ENCODE data around the gene KSR1.

Gene KSR1

DNA sequence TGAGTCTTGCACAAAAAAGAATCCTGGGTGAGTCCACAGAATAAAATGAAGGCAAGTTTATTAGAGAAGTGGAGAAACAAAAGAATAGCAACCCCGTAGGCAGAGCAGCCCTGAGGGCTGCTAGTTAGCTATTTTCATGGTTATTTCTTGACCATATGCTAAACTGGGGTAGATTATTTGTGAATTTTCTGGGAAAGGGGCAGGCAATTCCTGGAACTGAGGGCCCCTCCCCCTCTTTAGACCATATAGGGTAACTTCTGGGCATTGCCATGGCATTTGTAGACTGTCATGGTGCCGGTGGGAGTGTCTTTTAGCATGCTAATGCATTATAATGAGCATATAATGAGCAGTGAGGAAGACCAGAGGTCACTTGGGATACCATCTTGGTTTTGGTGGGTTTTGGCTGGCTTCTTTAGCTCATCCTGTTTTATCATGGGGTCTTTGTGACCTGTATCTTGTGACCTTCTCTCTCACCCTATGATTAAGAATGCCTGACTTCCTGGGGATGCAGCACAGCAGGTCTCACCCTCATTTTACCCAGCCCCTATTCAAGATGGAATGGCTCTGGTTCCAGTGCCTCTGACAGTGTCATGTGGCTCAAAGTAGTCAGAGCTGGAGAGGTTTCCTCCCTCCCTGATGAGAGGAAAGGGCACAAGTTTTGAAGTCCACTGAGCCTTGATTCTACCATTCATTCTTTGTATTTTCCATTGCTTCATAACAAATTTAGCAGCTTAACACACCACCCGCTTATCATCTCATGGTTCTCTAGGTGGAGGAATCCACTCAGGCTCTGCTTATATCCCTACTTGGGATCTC is 119.1 kb downstream of the KSR1 start:
- DNase-seq: no peak

DNA sequence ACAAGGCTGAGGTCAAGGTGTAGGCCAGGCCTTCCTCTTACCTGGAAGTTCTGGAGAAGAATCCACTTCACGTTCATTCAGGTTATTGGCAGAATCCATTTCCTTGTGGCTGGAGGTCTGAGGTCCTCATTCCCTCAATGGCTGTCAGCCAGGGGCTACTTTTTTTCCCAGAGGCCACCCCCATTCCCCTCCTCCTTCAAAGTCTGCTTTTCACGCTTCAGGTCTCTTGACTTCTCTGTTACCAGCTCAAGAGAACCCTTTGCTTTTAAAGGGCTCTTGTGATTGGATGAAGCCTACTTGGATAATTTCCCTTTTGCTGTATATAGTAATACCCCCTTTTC is 119.6 kb downstream of the KSR1 start:
- no peak for DNase-seq

DNA sequence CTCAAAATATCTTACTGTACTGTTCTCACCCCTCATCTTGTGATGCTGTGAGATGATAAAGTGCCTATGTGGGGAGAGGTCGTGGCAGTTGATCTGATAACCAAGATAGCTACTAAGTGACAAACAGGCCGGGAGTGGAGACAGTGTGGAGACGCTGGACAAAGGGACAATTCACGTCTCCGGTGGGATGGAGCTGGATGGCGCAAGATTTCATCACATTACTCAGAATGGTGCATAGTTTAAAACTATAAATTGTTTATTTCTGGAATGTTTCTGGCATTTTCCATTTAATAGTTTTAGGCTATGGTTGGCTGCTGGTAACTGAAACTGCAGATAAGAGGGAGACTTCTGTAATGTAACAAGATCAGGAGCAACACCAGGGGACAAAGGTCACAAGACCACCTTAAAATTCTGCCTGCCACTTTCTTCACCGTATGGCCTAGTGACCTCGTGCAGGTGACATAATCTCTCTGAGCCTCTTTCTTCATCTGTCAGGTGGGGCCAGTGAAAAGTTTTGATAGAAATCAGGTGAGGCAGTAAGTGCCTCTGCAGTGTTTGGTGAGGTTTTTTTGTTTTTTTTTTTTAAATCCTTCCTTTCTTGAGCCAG is 120.3 kb downstream of the KSR1 start:
- no peak for DNase-seq

DNA sequence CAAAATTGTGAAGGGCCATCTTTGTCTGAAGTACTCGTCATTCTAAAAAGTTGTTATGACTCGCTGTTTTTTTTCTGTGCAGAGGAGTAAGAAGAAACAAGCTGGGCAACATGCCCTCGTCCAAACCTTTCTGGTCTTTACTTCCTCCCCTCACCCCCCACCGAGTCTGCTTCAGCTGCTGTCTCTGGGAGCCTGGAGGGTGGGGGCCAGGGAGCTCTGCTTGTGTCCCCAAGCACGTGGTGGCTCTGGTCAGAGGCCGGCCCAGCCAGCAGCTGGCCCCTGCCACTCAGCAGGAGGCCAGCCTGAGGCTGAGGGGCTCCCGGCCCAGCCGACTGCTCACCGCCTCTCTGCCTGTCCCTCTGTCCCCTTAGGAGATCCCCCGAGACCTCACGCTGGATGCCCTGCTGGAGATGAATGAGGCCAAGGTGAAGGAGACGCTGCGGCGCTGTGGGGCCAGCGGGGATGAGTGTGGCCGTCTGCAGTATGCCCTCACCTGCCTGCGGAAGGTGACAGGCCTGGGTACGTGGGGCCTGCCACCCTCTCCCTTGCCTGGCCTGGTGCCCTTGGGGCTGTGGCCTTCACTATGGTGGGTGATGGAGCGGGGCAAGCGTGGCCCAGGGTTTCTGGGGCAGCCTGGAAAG is 121.0 kb downstream of the KSR1 start:
- DNase-seq: no peak

DNA sequence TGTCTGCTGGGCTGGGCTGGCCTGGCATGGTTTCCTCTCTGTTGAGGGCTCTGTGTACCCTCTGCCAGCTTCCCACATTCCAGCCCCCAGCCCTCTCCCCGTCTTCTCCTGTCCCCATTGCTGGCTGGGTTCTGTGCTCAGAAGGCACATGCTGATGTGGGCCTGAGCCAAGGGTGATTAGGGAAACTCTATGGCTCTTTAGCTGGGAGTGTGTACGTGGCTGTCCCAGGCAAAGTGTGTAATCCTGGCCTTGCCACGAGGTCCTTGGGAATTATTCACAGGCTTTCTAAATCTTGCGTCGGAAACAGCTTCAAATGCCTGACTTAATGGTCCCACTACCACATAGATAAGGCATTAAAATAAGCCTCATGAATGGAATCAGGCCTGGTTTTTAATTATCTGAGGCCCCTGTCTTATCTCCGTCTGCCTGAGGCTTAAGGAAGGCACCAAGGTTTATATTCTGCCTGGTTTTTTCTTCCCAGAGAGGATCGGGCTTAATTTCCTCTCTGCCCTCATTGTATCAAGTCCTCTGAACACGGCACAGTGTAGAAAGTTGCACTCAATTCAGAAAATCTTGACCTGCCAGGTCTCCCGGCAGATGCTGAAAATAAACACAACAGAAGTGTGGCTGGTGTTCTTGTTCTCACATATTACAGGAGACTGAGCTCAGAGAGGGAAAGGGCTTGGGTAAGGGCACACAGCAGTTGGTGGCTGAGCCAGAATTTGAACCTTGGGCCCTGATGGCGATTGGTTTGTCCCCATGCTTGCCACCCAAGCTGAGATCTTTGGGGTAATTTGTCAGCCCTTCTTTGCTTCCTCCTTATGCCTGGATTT is 121.9 kb downstream of the KSR1 start:
- DNase-seq: no peak

DNA sequence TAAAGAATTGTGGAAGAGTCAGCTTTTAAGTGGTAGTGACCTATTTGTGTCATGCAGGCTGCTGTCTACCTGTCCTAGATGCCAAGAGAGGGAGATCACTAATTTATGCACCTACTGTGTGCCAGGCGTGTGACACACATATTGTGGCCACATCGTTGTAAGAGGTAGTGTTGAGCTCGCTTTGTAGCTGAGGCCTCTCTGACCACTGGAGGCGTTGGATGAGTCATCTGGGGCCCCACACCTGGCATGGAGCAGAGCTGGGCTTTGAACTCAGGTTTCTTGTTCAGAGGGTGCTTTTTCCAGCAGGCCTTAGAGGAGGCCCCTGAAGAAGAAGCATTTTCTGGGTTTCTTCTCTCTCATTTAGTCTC is 122.5 kb downstream of the KSR1 start:
- DNase-seq: no peak

DNA sequence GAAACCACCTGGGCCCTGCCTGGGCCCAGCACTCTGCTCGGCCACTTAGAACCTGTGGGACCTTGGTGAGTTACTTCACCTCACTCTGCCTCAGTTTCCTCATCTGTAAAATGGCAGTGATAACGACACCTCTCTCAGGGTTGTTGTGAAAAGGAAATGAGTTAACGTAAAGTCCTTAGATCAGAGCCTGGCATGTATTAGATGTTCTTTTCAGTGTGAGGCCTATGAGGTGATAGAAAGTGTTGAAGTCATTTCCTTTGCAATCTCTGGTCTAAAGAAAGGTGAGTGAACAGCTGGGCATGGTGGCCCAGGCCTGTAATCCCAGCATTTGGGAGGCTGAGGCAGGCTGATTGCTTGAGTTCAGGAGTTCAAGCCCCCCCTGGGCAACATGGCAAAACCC is 123.1 kb downstream of the KSR1 start:
- DNase-seq: no peak

DNA sequence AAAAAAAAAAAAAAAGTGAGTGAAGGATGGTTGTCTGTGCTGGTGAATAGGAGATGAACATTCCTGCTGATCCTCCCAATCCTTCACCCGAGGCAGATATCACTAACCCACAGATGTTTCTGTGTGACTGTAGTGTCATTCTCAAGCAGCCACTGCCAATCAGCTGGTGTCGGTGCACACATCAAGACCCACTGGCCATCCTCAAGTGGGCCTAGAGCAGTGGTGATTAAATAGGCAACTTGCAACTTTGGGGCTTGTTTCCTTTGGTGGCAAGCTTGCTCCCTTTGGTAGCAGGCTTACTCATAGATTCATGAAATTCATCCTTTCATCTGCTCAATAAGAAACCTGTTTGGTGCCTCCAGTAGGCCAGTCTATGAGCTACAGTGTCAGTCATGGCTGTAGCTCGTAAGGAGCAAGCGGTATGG is 123.7 kb downstream of the KSR1 start:
- DNase-seq: no peak

DNA sequence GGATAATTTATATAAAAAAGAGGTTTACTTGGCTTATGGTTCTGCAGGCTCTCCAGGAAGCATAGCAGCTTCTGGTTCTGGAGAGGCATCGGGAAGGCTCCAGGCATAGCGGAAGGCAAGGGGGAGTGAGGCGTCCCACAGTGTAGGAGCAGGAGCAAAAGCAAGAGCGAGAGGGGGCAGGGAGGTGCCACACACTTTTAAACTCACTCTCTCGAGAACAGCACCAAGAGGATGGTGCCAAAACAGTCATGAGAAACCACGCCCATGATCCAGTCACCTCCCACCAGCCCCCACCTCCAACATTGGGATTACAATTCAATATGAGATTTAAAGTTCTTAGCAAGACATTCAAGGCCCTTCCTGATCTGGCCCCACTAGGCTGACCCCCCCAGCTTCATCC is 124.8 kb downstream of the KSR1 start:
- DNase-seq: no peak

DNA sequence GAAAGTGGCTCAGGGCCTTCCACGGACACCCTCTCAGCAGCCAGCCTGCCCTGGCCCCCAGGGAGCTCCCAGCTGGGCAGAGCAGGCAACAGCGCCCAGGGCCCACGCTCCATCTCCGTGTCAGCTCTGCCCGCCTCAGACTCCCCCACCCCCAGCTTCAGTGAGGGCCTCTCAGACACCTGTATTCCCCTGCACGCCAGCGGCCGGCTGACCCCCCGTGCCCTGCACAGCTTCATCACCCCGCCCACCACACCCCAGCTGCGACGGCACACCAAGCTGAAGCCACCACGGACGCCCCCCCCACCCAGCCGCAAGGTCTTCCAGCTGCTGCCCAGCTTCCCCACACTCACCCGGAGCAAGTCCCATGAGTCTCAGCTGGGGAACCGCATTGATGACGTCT is 126.4 kb downstream of the KSR1 start:
- DNase-seq: no peak

DNA sequence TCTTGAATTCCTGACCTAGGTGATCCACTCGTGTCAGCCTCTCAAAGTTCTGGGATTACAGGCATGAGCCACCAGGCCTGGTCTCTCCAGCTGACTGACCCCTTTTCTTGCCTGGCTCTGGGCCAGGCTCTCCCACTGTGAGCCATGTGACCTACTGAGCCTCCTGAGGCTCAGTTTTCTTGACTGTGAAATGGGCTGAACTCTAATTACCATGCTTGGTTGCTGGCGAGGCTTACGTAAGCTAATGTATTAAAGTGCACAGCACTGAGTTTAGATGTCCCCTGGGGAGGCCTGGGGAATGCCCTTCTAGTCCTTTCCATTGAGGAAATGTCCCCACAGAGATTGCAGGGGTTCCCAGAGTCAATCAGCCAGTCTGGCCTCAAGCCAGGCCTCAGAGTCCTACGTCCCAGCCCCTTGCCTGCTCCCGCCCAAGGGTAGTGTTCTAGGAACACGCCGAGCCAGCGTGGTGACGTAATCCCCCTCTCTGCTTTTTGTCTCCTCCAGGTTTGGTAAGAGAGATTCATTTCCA is 129.0 kb downstream of the KSR1 start:
- no peak for DNase-seq

DNA sequence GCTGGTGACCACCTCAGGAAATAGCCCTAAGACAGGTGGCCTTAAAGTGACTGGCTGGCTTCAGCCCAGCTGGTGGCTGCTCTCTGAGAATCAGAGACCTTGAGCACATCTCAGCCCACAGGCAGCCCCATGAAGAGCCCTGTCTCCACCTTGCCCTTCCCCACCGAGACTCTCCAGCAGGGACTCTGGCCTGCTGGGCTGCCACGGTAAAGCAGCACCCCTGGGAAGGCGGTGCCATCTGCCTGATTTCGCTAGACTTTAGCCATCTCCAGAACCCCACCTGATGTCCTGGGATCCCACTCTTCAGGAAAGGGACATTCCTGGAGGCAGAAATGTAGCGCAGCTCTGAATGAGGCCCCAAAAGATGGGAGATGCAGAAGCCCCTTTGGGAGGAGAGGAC is 129.5 kb downstream of the KSR1 start:
- DNase-seq: no peak

DNA sequence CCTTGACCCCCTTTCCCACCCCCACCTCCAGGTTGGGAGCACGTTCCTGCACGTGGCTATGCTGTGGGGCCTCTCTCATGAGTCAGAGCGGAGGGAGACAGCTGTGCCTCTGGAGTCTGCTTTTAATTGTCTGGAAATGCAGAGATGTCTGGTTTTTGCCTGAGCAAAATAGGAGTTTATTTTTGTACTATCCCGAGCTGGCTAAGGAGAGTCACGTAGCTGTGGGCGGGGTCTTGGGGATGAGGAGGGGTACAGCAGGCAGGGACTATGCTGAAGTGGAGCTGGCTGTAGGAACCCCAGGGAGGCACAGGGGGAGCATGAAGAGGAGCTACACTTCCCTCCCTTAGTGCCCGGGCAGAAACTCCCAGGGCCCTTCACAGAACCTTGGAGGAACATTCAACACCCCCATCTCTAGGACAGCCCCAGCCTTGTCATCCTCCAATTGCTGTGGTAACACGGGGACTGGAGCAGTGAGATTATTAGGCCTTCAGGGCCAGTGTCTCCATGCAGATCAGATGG is 130.0 kb downstream of the KSR1 start:
- no peak for DNase-seq

DNA sequence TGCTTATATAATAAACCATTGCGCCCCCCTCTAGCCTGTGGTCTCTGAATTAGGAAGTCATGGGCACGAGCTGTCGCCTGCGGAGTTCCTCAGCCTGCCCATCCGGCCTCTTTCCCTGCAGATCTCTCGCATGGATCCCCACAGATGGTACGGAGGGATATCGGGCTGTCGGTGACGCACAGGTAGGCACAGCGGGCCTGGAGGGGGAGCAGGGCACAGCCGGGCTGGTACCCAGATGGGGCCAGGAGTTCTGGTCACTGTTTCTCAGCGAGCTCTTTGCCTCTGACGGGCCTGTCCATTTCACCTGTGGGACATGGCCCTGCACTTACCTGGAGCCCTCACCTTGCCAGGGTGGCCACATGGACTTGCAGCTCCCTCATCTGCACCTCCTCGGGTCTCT is 132.1 kb downstream of the KSR1 start:
- no peak for DNase-seq

DNA sequence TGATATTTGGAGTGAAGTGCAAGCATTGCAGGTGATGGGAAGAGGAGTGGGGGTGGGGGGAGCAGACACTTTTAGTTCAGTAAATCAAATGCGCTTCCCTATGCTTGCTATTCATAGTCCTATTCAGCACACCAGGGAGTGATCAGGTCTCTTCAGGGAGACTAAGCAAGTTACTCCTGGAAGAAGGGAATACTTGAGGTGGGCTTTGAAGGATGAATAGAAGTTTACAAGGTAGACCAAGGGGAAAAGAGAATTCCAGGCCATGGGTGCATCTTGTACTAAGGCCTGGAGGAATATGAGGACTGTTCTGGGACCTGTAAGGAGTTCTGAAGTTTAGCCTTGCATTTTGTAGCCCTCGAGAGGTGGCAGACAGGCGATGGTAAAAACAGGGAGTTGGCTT is 134.6 kb downstream of the KSR1 start:
- DNase-seq: no peak

DNA sequence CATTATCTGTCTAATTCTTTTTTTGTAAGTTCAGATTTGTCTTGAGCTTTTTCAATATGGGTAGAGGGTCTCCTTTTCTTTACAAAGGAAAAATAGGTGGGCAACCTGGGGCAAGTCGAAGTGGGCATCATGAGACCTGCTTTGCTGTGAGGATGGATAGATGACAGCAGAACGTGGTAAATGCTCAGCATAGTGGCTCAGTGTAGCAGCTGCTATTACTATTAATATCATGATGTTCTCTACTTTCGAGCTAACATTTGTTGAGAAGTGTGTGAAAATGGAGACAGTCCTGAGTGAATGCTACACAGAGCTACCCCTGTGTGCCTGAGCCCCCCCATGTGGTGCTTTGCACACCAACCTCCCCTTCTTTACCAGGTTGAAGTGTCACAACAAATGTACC is 135.7 kb downstream of the KSR1 start:
- no peak for DNase-seq

DNA sequence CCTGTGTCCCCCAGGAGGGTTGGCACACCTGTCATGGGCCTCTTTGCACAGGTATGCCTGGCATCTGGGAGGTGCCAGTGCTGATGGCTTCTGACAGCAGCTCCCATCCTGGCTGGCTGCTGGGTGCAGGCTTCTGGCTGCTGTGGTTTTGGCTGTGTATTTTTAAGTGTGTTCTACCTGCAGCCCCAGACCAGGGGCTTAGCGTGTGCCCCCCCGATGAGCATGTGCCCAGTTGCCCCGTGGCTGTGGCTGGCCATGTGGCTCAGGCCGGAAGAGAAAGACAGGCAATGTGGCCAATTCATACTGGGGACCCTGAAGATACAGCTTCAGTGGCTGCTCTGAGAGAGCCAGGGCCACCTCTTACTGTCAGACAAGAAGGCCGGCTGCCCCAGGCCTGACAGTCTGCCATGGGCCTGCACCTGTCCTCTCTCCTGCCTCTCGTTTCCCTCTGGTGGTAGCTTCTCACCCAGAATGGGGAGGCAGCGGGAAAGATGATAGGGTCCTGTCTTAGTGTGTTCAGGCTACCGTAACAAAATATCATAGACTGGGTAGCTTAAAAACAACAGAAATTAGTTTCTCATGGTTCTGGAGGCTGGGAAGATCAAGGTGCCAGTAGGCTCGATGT is 137.1 kb downstream of the KSR1 start:
- no peak for DNase-seq

DNA sequence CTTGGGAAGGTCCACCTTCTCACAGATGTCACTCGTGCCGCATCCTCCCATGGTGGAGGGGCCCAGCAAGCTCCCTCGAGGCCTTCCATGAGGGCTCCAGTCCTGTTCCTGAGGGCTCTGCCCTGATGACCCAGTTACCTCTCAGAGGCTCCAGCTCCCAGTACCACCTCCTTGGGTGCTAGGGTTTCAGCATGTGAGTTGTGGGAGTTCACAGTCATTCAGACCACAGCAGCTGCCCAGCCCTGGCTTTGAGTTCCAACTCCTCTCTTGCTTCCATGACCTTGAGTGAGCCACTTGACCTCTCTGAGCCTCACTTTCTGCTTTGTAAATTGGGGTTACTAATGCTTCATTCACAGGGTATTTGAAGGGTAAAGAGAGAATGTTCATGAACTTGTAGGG is 137.6 kb downstream of the KSR1 start:
- DNase-seq: no peak

DNA sequence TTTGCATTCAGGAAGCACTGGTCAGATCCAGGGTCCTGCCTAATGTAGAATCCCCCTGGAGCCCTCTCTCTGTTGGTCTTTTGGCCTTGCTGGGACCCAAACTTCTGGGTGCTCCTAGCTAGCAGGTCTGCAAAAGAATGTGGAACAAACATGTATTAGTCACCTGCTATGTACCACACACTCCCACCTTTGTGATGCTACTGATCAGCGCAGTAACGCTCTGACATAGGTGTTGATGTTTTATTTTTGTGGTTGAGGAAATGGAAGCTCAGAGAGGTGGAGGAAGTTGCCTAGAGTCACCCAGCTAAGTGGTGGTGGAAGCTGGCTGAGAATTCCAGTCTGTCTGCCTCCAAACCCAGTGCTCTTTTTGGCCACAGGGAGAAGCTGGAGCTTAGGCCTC is 139.0 kb downstream of the KSR1 start:
- DNase-seq: no peak

DNA sequence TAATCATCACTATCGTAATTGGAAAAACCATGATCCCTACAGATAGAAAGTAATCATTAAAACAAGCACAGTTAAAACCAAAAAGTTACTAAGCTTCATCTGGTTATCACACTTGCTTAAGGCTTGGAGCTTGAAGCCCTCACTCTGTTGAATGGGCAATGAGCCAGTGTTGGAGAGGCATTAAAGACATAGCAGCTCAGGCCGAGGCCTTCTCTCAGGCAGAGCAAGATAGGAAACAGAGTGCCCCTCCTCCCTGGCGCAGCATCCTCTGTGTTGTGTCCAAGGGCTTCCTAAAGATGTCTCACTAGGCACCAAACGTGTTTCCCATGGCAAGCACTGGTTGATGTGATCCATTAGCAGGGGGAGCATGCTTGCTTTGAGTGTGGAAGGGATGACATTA is 139.8 kb downstream of the KSR1 start:
- DNase-seq: no peak

DNA sequence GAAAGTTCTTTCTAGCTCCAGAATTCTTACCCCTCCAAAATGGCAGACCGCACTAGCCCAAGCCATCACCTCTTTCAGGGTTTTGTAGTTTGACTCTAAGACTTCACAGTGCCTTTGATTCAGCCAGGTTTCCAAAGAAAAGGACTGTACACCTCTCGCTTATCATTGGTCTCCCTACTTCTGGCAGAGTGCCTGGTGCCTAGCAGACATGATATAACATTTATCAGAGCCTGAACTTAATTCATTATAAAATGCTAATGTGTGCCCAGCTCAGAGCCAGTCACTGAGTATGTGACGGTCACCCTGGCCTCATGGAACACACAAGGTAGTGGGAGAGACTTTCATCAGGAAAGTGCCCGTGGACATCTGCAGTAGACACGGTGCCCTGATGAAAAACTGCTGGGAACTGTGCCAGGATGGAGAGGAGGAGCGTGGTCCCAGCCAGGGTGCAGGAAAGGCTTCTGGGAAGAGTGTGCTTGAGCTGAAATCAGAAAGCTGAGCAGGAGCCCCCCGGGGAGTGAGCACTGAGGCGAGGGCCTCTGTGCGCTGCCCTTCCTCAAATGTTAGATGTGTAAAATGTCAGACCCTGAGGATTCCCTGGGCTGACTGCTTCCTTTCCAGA is 140.4 kb downstream of the KSR1 start:
- no peak for DNase-seq

DNA sequence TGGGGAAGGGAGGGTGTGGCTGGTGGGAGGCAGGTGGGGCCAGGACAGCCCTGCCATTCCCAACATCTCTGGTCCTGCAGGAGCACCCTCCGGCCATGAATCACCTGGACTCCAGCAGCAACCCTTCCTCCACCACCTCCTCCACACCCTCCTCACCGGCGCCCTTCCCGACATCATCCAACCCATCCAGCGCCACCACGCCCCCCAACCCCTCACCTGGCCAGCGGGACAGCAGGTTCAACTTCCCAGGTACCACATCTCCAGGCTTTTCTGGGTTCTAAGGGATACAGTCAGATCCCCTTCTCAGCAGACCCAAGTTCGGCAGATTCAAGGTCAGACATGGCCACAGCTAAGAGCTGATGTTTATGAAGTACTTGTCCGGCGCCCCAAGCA is 140.9 kb downstream of the KSR1 start:
- no peak for DNase-seq
